HG02840 (cell line): ENCODE data around the gene HLA-B.
"Not testable (repeated sequence)": the region's sequence is repeated elsewhere in the genome, so short reads cannot be mapped to it uniquely, and the experiment has no call there.

Source experiments
- ATAC-seq: cut with Tn5 transposase; IDR thresholded peaks from one replicate; pipeline ENCODE4 v1.9.1; 2021; ENCODE audit warnings: mild to moderate bottlenecking, moderate library complexity, moderate number of reproducible peaks; ENCODE audit not compliant: unreplicated experiment, low FRiP score

HLA-B gene

GRCh38 chr6:31356946-31357466 is at the start of gene HLA-B:
HLA-B (minus strand) TSS chr6:31357179; CDS start chr6:31357158, 21 bp downstream.
- peak; percentile 85 for ATAC-seq

GRCh38 chr6:31405996-31406395 is 49.0 kb upstream of the HLA-B start:
- no peak for ATAC-seq

GRCh38 chr6:31404061-31404364 is 47.0 kb upstream of the HLA-B start:
- ATAC-seq = not testable (repeated sequence)

GRCh38 chr6:31403283-31404060 is 46.5 kb upstream of the HLA-B start, which contains the start of gene MICA:
MICA (plus strand) TSS chr6:31403595; CDS start chr6:31403633, 38 bp downstream.
- ATAC-seq = peak; percentile 52

- ATAC-seq = peak; percentile 3
Measured at GRCh38 chr6:31402324-31403282, 45.6 kb upstream of the HLA-B start.

GRCh38 chr6:31401403-31401802 is 44.4 kb upstream of the HLA-B start:
- ATAC-seq = no peak

GRCh38 chr6:31400467-31401289 is 43.7 kb upstream of the HLA-B start:
- ATAC-seq = peak; percentile 42

- ATAC-seq = no peak
Measured at GRCh38 chr6:31399589-31400466, 42.8 kb upstream of the HLA-B start.

GRCh38 chr6:31397901-31398525 is 41.0 kb upstream of the HLA-B start:
- no peak for ATAC-seq

- not testable (repeated sequence) for ATAC-seq
Measured at GRCh38 chr6:31397153-31397499, 40.1 kb upstream of the HLA-B start.

GRCh38 chr6:31396422-31397152 is 39.6 kb upstream of the HLA-B start:
- no peak for ATAC-seq

- ATAC-seq = no peak
Measured at GRCh38 chr6:31395832-31396231, 38.9 kb upstream of the HLA-B start.

- ATAC-seq = no peak
Measured at GRCh38 chr6:31394381-31394780, 37.4 kb upstream of the HLA-B start.

GRCh38 chr6:31393932-31394331 is 37.0 kb upstream of the HLA-B start:
- no peak for ATAC-seq

- not testable (repeated sequence) for ATAC-seq
Measured at GRCh38 chr6:31389802-31390132, 32.8 kb upstream of the HLA-B start.

- ATAC-seq = not testable (repeated sequence)
Measured at GRCh38 chr6:31388916-31389801, 32.2 kb upstream of the HLA-B start.

GRCh38 chr6:31386977-31387376 is 30.0 kb upstream of the HLA-B start:
- ATAC-seq = no peak
